CD4-positive, alpha-beta T cell treated with Interleukin-6 at 100 ng/mL for 8 hours (primary cell): ENCODE results near the gene SEC23B.

Experiments
- DNase-seq: peaks from one replicate; pipeline ENCODE4 v3.0.0-alpha.2; 2020; ENCODE audit warnings: mixed read lengths, low spot score

The SEC23B gene

DNA sequence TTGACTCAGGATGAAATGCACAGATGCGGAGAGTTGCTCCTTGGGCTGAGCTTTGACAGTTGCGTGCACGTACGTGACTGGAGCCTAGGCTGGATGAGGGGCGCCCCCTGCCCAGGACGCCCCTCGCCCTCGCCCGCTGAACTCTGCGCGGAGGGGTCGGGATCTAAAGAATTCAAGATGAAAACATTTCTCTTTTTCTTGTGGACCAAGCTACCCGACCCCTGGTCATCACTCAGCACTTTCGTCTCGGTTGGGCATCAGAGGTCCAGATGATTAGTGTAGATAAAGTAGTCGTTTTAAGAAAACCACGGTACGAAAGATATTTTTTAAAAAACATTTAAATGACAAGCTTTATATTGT is 80.8 kb downstream of the SEC23B start:
- DNase-seq: no peak

DNA sequence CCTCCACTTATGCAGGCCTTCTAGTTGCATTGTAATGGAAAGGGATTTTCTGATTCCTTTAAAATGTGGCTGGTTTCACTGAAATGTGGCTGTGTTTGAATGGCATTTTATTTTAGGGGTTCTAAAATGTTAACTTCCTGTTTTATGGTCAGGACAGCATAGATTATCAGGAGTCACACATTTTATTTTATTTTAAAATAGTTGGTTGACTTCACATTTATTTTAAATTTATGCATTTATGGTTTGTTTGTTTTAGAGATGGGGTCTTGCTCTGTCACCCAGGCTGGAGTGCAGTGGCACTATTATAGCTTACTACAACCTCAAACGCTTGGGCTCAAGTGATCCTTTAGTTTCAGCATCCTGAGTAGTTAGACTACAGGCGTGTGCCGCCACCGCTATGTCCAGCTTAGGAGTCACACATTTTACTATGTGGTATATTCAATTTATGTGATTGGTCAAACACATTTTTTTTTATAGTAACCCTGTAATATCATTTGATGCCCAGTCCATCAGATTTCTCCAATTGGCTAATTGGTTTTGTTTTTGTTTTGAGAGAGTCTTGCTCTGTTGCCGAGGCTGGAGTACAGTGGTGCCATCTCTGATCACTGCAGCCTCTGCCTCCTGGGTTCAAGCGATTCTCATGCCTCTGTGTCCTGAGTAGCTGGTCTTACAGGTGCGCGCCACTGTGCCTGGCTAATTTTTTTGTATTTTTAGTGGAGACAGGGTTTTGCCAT is 82.4 kb downstream of the SEC23B start:
- no peak for DNase-seq

DNA sequence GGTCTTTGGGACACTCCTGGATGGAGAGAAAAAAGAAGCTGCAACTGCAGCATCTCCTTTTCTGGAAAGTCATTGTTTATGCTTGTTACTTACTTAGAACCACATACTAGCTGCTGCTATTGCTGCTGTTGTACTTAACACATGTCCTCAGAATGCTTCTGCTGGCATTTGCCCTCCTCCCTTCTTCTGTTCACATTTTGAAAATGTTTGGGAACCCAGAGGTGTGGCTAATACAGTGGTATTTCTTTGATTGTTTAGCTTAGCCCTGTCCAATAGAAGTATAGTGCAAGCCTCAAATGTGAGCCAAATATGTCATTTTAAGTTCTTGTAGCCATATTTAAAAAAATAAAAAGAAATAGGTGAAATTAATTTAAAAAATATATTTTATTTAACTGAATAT is 88.5 kb downstream of the SEC23B start:
- DNase-seq: no peak

DNA sequence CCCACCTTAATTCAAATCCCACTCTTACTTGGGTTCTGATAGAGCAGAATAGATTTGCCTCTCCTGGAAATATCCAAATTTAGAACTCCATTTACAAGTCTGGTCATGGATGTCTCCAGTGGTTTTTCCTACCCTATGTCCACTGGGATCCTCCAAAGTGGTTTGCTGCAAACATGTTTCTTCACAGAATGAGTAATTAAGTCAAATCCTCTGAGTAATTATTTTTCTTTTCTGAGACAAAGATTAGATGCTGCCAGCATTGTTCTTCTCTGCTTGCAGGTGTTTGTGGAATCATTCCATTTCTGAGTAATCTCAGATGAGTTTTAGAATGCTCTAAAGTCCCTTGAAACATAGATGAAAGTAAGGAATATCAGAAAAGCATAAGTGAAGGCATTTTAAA is 102.0 kb downstream of the SEC23B start:
- no peak for DNase-seq
